ENCODE data around the gene NOXO1.
"Not testable (repeated sequence)": the region's sequence is repeated elsewhere in the genome, so short reads cannot be mapped to it uniquely, and the experiment has no call there.

NOXO1 gene, protein sequence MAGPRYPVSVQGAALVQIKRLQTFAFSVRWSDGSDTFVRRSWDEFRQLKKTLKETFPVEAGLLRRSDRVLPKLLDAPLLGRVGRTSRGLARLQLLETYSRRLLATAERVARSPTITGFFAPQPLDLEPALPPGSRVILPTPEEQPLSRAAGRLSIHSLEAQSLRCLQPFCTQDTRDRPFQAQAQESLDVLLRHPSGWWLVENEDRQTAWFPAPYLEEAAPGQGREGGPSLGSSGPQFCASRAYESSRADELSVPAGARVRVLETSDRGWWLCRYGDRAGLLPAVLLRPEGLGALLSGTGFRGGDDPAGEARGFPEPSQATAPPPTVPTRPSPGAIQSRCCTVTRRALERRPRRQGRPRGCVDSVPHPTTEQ

DNA sequence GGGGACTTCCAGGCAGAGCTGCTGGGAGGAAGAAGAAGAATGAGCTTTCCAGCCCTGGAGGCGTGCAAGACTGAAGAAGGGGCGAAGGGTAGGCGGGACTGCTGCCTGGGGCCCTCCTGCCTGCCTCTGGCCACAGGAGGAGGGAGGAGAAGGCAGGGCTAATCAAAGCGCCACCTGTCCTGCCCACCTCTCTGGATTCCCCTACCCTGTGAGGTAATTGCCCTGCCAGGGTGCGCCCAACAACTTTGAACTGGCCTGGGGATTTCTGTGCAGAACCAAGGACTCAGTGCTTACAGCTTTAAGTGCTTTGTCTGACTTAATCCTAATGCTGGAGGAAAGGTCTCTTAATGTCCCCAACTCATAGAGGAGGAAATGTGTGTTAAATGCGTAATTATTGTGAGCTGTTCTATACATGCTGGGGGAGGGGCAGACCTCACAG is at the start of gene NOXO1:
NOXO1 (minus strand) TSS at position 72 of the 439 bp plus-strand sequence. CDS start 290 bp downstream, outside the sequence.
- DNase-seq = no peak

DNA sequence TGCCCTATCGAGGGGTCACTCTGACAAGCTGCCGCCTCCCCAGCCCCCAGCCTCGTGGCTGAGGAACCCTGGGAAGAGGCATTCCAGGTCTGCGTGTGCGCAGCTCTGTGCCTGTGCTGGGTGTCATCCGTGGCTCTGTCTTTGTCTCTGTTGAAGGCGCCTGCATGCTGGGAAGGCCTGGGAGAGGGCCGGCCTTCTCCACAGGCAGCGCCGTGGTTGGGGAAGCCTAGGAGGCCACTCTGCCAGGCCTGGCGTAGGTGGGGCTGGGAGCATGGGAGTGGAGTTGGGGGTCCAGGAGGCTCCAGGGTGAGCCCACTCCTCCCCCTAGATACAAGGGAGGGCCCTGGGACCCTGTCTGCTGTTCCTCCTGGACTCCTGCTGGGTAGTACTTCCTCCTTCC is 48.8 kb upstream of the NOXO1 start:
- no peak for DNase-seq

DNA sequence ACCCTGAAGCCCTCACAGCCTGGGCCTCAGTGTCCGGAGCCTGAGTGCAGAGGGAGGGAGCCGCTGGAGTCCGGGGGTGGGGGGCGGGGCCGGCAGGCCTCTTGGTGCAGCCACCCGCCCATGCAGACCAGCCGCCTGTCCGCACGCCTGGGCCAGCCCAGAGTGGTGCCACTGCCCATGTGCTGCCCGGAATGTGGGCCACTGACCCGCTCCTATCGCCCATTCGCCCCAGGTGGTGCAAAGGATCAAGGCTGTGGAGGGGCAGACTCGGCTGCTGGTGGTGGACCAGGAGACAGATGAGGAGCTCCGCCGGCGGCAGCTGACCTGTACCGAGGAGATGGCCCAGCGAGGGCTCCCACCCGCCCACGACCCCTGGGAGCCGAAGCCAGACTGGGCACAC is 48.1 kb upstream of the NOXO1 start:
- no peak for DNase-seq

DNA sequence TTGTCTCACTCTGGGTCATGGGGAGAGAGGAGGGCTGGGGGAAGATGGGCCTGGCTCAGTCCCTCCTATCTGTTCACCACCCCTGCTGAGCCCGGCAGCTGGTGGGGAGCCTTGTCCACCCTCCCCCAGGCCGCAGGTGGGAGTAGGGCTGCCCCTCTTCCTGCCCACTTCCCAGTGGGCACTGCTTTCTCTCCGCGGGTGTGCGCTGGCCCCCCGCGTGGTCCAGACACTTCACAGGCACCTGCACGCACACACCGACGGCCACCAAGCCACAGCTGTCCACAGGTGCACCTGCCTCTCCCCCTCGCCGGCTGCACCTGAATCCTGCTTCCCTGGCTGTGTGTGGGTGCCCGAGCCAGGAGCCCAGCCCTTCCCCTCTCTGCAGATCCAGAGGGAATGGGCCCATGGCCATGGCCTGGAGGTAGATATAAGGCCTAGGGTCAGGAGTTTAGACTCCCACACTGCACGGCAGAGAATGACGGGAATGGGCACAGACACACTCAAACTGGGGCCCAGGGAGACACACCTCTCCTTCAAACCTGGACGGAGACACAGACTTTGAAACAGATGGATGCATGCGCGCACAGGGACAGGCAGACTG is 47.5 kb upstream of the NOXO1 start:
- no peak for DNase-seq

DNA sequence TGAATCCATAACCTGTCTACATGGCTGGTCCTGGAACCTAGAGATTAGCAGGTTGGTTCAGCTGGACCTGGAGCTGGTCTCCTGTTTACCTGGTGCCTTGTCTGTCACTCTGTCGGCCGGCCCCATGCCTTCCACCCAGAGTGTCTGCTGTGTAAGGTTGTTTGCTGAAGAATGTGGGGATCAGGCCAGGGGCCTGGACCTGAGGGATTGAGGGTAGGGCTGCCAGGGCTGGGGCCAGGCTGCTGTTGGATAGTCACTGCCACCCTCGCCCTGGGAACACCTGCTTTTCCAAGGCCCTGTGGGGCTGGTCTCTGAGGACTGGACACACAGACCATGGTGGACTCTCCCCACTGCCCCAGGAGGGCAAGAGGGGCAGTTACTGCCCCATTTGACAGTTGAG is 46.9 kb upstream of the NOXO1 start:
- no peak for DNase-seq

DNA sequence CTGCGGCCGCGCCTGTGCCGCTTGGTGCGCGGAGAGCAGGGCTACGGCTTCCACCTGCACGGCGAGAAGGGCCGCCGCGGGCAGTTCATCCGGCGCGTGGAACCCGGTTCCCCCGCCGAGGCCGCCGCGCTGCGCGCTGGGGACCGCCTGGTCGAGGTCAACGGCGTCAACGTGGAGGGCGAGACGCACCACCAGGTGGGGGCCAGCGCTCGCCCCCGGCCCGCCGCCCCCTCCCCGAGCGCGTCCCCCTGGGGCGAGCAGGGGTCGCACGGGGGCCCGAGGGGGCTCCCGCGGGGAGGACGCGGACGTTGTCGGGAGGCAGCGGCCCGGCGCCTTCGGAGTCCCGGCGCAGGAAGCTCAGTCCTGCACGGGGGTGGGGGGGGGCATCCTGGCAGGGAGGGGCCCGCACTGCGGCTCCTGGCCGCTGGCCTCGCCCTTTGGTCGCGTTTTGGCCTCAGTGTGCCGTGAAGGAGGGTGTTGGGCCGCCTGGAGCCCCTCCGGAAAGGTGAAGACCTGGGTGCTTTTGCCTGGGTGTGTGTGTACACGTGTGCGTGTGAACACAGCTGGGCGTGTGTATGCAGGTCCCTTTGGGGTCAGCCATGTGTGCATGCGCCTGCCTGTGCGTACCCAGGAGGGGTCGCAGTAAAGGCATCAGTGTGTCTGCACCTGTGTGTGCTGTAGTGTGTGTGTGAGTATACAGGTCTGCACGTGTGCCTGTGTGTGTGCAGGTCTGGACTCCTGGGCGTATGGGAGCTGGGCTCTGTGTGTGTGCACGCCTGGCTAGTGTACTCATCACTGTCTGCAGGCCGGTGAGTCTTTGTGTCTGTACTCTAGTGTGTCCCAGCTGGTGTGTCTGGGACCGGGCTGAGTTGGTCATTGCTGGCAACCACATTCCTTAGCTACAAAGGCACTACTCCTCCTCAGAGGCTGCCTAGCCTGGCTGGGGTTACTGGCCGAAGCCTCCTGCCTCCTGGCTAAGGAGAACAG is 46.0 kb upstream of the NOXO1 start:
- DNase-seq = no peak

DNA sequence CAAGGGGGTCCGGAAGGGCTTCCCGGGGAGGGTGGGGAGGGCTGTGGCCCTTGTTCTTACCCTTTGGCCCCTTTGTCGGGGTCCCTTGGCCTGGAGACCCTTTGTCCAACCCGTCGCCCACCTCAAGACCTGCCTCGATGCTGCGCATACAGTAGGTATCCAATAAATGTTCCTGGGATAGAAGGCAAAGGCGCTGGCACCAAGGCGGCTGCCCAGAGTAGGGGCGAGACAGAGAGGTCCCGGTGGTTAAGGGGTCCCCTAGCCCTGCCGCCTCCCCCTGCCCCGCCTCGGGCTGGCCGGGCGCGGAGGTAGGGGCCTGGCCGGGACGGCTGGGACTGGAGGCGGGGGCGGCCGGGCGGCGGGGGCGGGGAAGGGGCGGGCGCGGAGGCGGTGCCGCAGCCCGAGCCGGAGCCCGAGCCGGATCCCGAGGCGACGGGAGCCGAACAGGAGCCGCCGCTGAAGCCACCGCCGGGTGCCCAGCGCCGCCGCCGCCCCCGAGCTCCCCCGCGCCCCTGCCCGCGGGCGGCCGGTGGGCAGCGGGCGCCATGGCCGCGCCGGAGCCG is 45.3 kb upstream of the NOXO1 start, which contains the start of gene NHERF2:
NHERF2 (plus strand) TSS at position 442 of the 563 bp plus-strand sequence; CDS start at position 546, 104 bp downstream.
- no peak for DNase-seq

DNA sequence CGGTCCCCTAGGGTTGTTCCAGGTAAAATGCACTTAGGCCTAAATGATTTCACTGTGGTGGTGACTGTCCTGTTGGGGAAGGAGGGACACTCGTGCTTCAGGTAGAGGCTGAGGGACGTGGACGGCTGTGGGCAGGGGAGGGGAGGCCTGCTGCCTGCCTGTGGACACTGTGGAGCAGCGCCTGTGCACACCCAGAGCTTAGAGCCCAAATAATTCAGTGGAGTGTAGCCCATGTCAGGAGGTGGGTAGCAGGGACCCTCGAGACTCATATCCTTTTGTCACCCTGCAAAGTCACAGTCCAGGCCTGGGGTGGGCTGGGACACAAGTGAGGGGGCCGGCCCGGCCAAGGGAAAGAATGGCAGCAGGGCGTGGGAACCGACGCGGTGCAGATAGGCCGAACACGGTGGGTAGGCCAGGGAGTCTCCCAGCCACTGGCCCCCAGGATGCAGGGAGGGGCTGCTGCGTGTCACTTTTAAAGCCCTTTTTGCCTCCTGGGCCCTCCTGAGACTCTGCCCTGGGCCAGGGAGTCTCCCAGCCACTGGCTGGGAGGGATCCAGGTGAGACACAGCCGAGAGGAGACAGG is 44.7 kb upstream of the NOXO1 start:
- DNase-seq = no peak

DNA sequence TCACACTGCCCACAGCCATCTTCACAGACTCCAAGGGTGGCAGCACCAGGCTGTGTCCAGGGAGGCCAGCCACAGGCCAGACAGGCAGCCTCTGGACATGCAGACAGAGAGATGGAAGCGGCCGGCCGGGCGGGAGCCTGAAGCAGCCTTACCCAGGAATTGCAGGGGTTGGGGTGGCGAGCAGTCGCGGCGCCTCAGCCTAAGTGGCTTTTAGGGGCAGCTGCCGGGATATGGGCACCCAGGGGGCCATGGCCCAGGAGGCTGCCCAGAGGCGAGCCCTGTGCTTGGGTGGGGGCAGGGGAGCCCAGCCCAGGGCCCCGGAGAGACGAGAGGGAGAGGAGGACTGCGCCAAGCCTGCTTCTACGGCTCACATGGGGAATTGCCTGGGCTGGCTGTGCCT is 44.0 kb upstream of the NOXO1 start:
- DNase-seq = no peak

DNA sequence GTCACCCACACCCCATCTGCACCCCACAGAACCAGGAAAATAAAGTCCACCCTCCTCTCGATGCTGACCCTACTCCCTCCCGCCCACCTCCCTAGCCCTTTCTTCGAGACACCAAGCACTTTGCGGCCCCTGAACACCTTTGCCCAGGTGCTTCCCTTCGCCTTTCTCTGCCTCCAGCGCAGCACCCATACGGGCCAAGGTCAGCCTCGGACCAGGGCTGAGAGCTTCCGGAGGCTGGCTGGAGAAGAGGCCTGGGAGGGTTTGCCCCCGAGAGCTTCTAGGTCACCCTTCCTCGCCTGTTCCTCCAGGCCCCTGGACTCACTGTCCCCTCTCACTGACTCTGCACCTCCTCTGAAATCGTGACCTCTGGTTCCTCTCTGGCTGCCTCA is 42.8 kb upstream of the NOXO1 start:
- no peak for DNase-seq

DNA sequence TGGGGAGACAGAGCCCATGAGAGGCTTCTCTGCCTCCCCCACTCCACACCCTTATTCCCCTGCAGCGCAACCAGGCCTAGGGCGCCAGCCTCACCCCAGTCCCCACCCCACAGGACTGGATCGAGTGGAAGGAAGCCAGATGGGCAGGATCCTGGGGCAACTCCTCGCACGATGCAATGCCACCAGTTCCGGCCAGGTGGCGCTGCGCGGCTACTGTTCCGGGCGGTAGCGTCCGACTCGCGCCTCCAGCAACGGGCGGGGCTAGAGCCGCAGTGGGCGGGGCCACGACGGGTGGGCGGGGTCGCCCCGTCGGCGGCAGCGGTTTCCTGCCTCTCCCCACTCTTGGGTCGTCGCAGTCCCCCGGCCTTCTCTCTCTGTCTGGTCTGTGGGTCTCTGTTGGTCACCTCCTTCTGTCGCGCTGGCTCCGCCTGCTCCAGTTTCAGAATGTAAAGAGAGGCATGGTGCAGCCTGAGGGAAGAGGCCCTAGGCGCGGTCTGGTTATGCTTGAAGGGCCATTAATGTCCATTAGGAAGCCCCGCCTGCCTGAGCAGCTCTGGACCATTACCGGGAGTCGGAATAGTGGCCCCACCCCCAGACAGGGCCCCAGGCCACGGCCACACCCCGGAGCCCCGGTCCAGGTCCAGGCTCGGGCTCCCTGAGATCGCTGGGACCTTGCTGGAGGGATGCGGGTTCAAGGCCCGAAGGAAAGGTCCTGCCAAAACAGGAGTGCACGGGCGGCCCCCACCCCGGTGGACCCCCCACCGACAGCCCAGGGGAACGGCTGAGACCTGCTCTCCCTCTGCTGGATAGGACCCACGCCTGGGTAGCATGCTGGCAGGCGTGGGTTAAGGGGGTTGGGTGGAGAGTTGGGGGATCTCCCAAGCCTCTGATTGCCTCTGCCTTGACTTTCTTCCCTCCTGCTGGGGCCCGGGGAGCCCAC is 42.1 kb upstream of the NOXO1 start:
- peak; percentile 70 for DNase-seq

DNA sequence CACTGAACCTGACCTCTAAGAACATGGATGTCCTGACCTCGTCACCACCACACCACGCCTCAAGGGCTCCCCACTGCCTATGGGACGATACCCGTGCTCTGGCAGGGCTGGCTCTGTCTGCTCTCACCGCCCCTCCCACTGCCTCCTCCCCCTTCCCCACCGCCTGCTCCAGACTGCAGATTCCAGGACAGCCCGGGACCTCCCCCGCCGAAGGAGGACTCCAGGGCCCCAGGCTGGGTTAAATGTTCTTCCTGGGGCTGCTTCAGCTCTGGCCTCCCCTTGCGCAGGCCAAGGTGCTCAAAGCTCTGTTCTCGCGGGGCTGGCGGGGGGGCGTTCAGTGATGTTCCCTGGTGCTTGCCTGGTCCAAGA is 41.4 kb upstream of the NOXO1 start:
- no peak for DNase-seq

DNA sequence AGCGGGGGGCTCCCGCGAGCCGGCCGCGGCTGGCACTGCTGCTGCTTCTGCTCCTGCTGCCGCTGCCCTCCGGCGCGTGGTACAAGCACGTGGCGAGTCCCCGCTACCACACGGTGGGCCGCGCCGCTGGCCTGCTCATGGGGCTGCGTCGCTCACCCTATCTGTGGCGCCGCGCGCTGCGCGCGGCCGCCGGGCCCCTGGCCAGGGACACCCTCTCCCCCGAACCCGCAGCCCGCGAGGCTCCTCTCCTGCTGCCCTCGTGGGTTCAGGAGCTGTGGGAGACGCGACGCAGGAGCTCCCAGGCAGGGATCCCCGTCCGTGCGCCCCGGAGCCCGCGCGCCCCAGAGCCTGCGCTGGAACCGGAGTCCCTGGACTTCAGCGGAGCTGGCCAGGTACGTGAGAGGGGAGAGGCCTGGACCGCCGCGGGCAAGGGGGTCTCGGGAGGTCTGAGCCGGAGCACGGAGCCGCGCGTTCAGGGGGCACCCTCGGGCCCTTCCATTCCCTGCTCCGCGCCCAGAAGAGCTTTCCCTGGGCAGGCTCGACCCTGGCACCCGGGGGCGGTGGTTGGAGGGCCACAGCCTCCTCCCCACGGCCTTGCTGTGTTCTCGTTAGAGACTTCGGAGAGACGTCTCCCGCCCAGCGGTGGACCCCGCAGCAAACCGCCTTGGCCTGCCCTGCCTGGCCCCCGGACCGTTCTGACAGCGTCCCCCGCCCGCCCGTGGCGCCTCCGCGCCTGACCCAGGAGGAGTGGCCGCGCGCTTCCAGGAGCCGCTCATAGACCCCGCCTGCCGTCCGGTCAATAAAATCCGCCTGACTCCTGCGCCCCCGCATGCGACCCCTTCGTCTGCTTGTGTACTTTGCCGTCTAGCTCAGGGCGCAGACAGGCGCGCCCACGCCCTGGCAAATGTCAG is 38.9 kb upstream of the NOXO1 start:
- no peak for DNase-seq

DNA sequence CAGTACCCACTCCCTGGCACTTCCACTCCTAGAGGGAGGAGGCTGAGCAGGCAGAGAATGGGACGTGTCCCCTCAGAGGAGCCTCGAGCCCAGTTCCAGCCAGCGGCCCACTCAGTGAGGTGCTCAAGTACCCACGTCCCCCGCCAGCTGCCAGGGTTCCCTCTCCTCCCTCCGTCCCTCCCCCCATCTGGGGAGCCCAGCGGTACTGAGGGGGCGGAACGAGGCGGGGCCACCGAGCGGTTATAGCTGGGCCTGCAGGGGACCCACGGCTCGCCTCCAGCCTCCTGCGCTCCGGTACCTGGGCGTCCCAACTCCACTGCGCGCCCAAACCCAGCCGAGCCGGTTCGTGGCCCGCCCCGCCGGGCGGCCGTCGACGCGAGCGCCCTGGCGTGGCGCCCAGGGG is 38.2 kb upstream of the NOXO1 start, which contains the start of gene NPW:
NPW (plus strand) TSS at position 268 of the 403 bp plus-strand sequence.
- DNase-seq = no peak

DNA sequence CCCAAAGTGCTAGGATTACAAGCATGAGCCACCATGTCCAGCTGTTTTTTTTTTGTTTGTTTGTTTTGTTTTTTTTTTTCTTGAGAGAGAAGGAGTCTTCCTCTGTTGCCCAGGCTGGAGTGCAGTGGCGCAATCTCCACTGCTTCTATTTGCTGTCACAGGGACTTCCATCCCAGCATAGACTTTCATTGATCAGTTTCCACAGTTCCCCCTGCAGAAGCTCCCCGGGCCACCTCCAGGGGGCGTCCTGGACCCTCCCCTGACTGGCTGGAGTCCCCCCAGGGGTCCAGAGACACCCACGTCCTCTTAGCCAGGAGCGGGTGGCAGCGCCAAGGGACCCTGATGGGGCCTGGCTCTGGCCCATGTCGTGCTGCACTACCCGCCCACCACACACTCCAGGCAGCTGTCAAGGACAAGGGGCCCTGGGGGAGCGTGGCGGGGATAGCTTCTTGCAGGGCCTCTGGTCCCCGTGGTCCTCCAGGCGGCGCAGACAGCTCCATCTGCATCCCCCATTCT is 35.2 kb upstream of the NOXO1 start:
- DNase-seq = no peak

DNA sequence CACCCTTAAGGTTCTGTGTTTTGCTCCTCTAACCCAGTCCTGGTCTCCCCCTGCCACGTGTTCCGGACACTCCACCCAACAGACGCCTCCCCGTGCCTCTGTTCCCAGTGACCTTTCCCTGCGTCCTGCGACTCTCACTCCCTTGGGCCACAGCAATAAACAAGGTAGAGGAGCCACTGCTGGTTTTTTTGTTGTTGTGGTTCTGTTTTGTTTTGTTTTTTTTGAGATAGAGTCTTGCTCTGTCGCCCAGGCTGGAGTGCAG is 34.6 kb upstream of the NOXO1 start:
- DNase-seq = no peak

DNA sequence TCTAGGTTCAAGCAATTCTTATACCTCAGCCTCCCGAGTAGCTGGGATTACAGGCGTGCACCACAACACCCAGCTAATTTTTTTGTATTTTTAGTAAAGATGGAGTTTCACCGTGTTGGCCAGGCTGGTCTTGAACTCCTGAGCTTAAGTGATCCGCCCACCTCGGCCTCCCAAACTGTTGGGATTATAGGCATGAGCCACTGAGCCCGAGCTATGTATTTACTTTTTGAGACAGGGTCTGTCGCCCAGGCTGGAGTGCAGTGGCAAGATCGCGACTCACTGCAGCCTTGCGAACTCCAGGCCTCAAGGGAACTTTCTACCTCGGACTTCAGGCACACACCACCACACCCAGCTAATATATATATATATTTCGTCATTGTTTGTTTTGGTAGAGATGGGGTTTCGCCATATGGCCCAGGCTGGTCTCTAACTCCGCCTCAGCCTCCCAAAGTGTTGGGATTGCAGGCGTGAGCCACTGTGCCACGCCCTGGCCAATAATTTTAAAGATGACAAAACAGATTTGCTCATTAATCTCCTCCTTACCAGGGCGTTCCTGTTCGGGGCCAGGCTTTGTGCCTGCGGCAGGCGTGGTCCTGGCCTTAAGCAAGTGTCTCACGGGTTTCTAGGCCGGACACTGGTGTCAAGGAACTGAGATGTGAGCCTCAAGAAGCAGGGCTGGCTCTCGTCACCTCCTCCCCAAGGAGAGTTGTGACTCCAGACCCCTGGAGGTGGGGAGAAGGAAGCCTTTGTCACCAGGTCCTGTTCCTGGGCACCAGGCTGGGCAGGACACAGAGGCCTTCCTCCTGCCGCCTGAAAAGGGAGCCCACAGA is 34.1 kb upstream of the NOXO1 start:
- no peak for DNase-seq

DNA sequence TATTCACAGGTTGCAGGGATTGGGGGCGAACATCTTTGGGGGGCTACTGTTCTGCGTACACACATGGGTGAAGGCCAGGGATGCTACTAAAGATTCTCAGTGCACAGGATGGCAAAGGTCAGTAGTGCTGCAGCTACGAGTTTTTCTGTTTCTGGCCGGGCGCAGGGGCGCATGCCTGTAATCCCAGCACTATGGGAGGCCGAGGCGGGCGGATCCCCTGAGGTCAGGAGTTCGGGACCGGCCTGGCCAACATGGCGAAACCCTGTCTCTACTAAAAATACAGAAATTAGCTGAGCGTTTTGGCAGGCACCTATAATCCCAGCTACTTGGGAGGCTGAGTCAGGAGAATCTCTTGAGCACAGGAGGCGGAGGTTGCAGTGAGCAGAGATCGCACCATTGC is 32.3 kb upstream of the NOXO1 start:
- DNase-seq = no peak

DNA sequence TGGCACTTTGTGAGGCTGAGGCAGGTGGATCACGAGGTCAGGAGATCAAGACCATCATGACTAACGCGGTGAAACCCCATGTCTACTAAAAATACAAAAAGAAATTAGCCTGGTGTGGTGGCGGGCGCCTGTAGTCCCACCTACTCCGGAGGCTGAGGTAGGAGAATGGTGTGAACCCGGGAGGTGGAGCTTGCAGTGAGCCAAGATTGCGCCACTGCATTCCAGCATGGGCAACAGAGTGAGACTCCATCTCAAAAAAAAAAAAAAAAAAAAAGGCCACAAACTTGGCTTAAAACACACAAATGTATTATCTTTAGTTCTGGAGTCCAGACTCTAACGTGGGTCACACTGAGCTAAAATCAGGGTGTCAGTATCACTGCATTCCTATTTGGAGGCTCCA is 30.5 kb upstream of the NOXO1 start:
- not testable (repeated sequence) for DNase-seq
